IMR-90 (cell line): Measurements from ENCODE around the gene DNAAF3. TPM values are rescaled to one million over a fixed set of nuclear protein-coding genes. Genes with fewer than 3 reads are reported as not detected.

ENCODE experiments used
- ATAC-seq: fragments of 200-7000 bp; cut with Tn5 transposase; 2 replicates; pipeline ENCODE4 v1.9.1; 2020; ENCODE audit warnings: low read depth, mild to moderate bottlenecking, moderate library complexity
- BruUV-seq: library from RNA; stranded (reverse); fragments of 400-500 nt; replicated peaks from 2 replicates; lab custom pipeline; 2021; lab: Mats Ljungman, UMichigan
- CTCF ChIA-PET: fragments of 300-600 bp; formaldehyde crosslinking; extraction: SDS; loops from one replicate; lab custom pipeline; 2021; ENCODE audit warnings: antibody characterized with exemption; lab: Yijun Ruan, JAX
- POLR2A ChIA-PET: fragments of 300-600 bp; sonication (Branson Sonifier 250); formaldehyde crosslinking; loops from one replicate; lab custom pipeline; 2022; ENCODE audit warnings: antibody characterized with exemption; ENCODE audit not compliant: unreplicated experiment; lab: Charles Lee
- DNase-seq: peaks from one replicate; pipeline ENCODE4 v3.0.0; 2013
- H2AFZ ChIP-seq: replicated peaks from 2 replicates; pipeline ENCODE3; 2013; ENCODE audit warnings: low read length, mild to moderate bottlenecking; ENCODE audit not compliant: poor library complexity
- H2AK5ac ChIP-seq: 2 replicates; pipeline ENCODE4 v1.6.1; 2013; ENCODE audit warnings: low read depth, low read length, inconsistent platforms
- H2AK9ac ChIP-seq: replicated peaks from 2 replicates; pipeline ENCODE3; 2013; ENCODE audit warnings: mild to moderate bottlenecking, low read depth, low read length, moderate library complexity; ENCODE audit not compliant: poor library complexity
- H2BK120ac ChIP-seq: 2 replicates; pipeline ENCODE4 v1.6.1; 2013; ENCODE audit warnings: low read depth, low read length, inconsistent platforms
- H2BK15ac ChIP-seq: 3 replicates; pipeline ENCODE4 v1.6.1; 2013; ENCODE audit warnings: low read depth, low read length, inconsistent platforms
- H2BK20ac ChIP-seq: 2 replicates; pipeline ENCODE4 v1.6.1; 2013; ENCODE audit warnings: low read depth, mild to moderate bottlenecking, inconsistent platforms, low read length, moderate library complexity
- H2BK5ac ChIP-seq: 2 replicates; pipeline ENCODE4 v1.6.1; 2013; ENCODE audit warnings: mild to moderate bottlenecking, low read depth, low read length, inconsistent platforms; ENCODE audit not compliant: poor library complexity, severe bottlenecking
- H3K14ac ChIP-seq: replicated peaks from 2 replicates; pipeline ENCODE4 v1.6.1; 2013; ENCODE audit warnings: low read depth, low read length, inconsistent platforms
- H3K18ac ChIP-seq: 2 replicates; pipeline ENCODE4 v1.6.1; 2013; ENCODE audit warnings: low read depth, low read length, control low read depth
- H3K23ac ChIP-seq: 2 replicates; pipeline ENCODE4 v1.6.1; 2013; ENCODE audit warnings: low read depth, low read length, inconsistent platforms
- H3K27ac ChIP-seq: 2 replicates; pipeline ENCODE4 v1.5.1; 2013; ENCODE audit warnings: mild to moderate bottlenecking, control low read depth, low read length; ENCODE audit not compliant: insufficient read depth
- H3K27me3 ChIP-seq: 2 replicates; pipeline ENCODE4 v1.6.1; 2013; ENCODE audit warnings: low read length; ENCODE audit not compliant: control insufficient read depth, insufficient read depth
- H3K36me3 ChIP-seq: 2 replicates; pipeline ENCODE4 v1.6.1; 2013; ENCODE audit warnings: low read length, mixed read lengths; ENCODE audit not compliant: control insufficient read depth, insufficient read depth
- H3K4ac ChIP-seq: 2 replicates; pipeline ENCODE4 v1.6.1; 2013; ENCODE audit warnings: low read depth, low read length, inconsistent platforms
- H3K4me1 ChIP-seq: 2 replicates; pipeline ENCODE4 v1.6.1; 2013; ENCODE audit warnings: low read length, mixed read lengths; ENCODE audit not compliant: control insufficient read depth, insufficient read depth
- H3K4me2 ChIP-seq: 2 replicates; pipeline ENCODE4 v1.6.1; 2013; ENCODE audit warnings: low read depth, mild to moderate bottlenecking, control low read depth, low read length, moderate library complexity
- H3K4me3 ChIP-seq: 2 replicates; pipeline ENCODE4 v1.5.1; 2013; ENCODE audit warnings: low read depth, mild to moderate bottlenecking, control low read depth, low read length, moderate library complexity; ENCODE audit not compliant: insufficient read depth
- H3K56ac ChIP-seq: 2 replicates; pipeline ENCODE4 v1.6.1; 2013; ENCODE audit warnings: low read length, inconsistent platforms; ENCODE audit not compliant: insufficient read depth; ENCODE audit errors: extremely low read depth
- H3K79me1 ChIP-seq, 2 experiments: 2 replicates each; pipeline ENCODE4 v1.6.1; 2013; ENCODE audit warnings: low read length in 2 of 2, inconsistent platforms in 1 of 2, low read depth in 1 of 2
- H3K9ac ChIP-seq: 2 replicates; pipeline ENCODE4 v1.6.1; 2013; ENCODE audit warnings: low read depth, low read length, control low read depth
- H3K9me1 ChIP-seq: 2 replicates; pipeline ENCODE4 v1.6.1; 2013; ENCODE audit warnings: low read length, inconsistent platforms; ENCODE audit not compliant: insufficient read depth
- H3K9me3 ChIP-seq: 2 replicates; pipeline ENCODE4 v1.6.1; 2013; ENCODE audit warnings: low read length; ENCODE audit not compliant: control insufficient read depth, insufficient read depth
- H4K20me1 ChIP-seq: 2 replicates; pipeline ENCODE4 v1.6.1; 2013; ENCODE audit warnings: low read length, inconsistent platforms; ENCODE audit not compliant: insufficient read depth
- H4K5ac ChIP-seq: 2 replicates; pipeline ENCODE4 v1.6.1; 2013; ENCODE audit warnings: mild to moderate bottlenecking, low read depth, low read length, control low read depth
- H4K8ac ChIP-seq, 2 experiments: 2 replicates each; pipeline ENCODE4 v1.6.1; 2013; ENCODE audit warnings: low read depth in 2 of 2, low read length in 2 of 2, control low read depth in 1 of 2, inconsistent platforms in 1 of 2
- H4K91ac ChIP-seq: 2 replicates; pipeline ENCODE4 v1.6.1; 2013; ENCODE audit warnings: low read depth, low read length, inconsistent platforms; ENCODE audit not compliant: insufficient read depth
- CEBPB ChIP-seq: IDR thresholded peaks from 2 replicates; pipeline ENCODE4 v1.6.1; 2012; ENCODE audit warnings: low read depth, low read length, improper control_type of control experiment
- CHD1 ChIP-seq: IDR thresholded peaks from 2 replicates; pipeline ENCODE4 v1.6.1; 2012; ENCODE audit warnings: low read depth, low read length, improper control_type of control experiment
- FOS ChIP-seq: fragments of 150-350 bp; IDR thresholded peaks from 2 replicates; pipeline ENCODE4 v1.6.1; 2016; ENCODE audit warnings: low read depth, low read length
- MAFK ChIP-seq: IDR thresholded peaks from 2 replicates; pipeline ENCODE4 v1.6.1; 2012; ENCODE audit warnings: low read depth, low read length, improper control_type of control experiment
- MAZ ChIP-seq: IDR thresholded peaks from 2 replicates; pipeline ENCODE4 v1.6.1; 2012; ENCODE audit warnings: low read depth, mild to moderate bottlenecking, low read length, improper control_type of control experiment, moderate library complexity, borderline replicate concordance
- POLR2A ChIP-seq: IDR thresholded peaks from 2 replicates; pipeline ENCODE4 v1.6.1; 2012; ENCODE audit warnings: mild to moderate bottlenecking, low read depth, low read length
- RAD21 ChIP-seq: IDR thresholded peaks from 2 replicates; pipeline ENCODE4 v1.6.1; 2012; ENCODE audit warnings: low read length, improper control_type of control experiment
- RFX5 ChIP-seq: IDR thresholded peaks from 2 replicates; pipeline ENCODE4 v1.8.0; 2012; ENCODE audit warnings: low read depth, mild to moderate bottlenecking, low read length, moderate library complexity
- SMC3 ChIP-seq: fragments of 150-350 bp; IDR thresholded peaks from 2 replicates; pipeline ENCODE4 v1.6.1; 2016; ENCODE audit warnings: low read depth, mild to moderate bottlenecking, antibody characterized with exemption, low read length, moderate library complexity
- WGBS, 2 experiments: methylation state at CpG; one replicate each; pipeline versions ENCODE4 v1.1.5 to v1.1.7; 2013; ENCODE audit warnings: missing lambda C conversion rate in 2 of 2; ENCODE audit not compliant: insufficient read length in 1 of 2; ENCODE audit errors: extremely low coverage in 2 of 2; 5-methylcytosine and 5-hydroxymethylcytosine counted together
- dilution Hi-C: fragments of 300-500 bp; cut with HindIII; formaldehyde crosslinking; loops from one replicate; pipeline ENCODE4 v1.14.3; 2018; ENCODE audit warnings: low sequenced_read_pairs; ENCODE audit not compliant: unreplicated experiment
- in situ Hi-C: fragments of 300-500 bp; cut with MboI; formaldehyde crosslinking; loops from 3 replicates; pipeline ENCODE4 v1.14.3; 2019; ENCODE audit warnings: low sequenced_read_pairs, inconsistent platforms, mixed read lengths
- intact Hi-C: fragments of 100-400 bp; cut with micrococcal nuclease; formaldehyde crosslinking; loops from 2 replicates; pipeline ENCODE4 v1.10.0; 2022
- polyA plus RNA-seq, 3 experiments: library from polyadenylated mRNA; depleted of rRNA; stranded (reverse); fragments of >200 nt; gene quantifications; 2 replicates each; pipeline ENCODE4 v1.2.3, GENCODE V29; 2012; ENCODE audit warnings: low replicate concordance in 1 of 3
- total RNA-seq: library from RNA; depleted of rRNA; stranded (reverse); fragments of >200 nt; gene quantifications from 2 replicates; pipeline ENCODE4 v1.2.3, GENCODE V29; 2012
- TF ChIP-seq, protein P1 (sequence below): fragments of 150-350 bp; IDR thresholded peaks from 2 replicates; pipeline ENCODE4 v1.6.1; 2016; ENCODE audit warnings: low read depth, mild to moderate bottlenecking, low read length, moderate library complexity, borderline replicate concordance
- TF ChIP-seq, protein P2 (sequence below): conservative IDR thresholded peaks from 2 replicates; pipeline ENCODE4 v1.5.1; 2012; ENCODE audit warnings: mild to moderate bottlenecking, low read depth, low read length, improper control_type of control experiment
- TF ChIP-seq, protein P3 (sequence below): fragments of 150-350 bp; IDR thresholded peaks from 2 replicates; pipeline ENCODE4 v1.6.1; 2017; ENCODE audit warnings: mild to moderate bottlenecking, antibody characterized with exemption, low read length, low read depth

Gene DNAAF3
- total and polyA plus RNA-seq, 2 of the 4 experiments (the other 2 are of a cell fraction) = 0.34 TPM; not detected in 1

DNA sequence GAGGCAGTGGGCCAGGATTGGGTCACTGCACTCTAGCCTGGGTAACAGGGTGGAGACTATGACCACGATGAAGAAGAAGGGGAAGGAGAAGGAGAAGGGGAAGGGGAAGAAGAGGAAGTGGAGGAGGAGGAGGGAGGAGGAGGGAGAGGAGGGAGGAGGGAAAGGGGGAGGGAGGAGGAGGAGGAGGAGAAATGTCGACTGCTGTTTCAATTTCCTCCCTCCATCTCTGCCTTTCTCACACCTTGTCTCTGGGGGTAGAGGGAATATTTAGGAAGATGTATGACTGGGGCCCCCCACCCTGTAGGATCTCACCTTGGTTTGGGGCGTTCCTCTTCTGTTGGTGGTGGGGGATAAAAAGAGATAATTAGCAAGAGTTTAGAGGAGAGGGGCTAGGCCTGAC, 21.2 kb downstream of the DNAAF3 start (continued):
- TF ChIP-seq, protein P1, sequence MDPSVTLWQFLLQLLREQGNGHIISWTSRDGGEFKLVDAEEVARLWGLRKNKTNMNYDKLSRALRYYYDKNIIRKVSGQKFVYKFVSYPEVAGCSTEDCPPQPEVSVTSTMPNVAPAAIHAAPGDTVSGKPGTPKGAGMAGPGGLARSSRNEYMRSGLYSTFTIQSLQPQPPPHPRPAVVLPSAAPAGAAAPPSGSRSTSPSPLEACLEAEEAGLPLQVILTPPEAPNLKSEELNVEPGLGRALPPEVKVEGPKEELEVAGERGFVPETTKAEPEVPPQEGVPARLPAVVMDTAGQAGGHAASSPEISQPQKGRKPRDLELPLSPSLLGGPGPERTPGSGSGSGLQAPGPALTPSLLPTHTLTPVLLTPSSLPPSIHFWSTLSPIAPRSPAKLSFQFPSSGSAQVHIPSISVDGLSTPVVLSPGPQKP = no peak

DNA sequence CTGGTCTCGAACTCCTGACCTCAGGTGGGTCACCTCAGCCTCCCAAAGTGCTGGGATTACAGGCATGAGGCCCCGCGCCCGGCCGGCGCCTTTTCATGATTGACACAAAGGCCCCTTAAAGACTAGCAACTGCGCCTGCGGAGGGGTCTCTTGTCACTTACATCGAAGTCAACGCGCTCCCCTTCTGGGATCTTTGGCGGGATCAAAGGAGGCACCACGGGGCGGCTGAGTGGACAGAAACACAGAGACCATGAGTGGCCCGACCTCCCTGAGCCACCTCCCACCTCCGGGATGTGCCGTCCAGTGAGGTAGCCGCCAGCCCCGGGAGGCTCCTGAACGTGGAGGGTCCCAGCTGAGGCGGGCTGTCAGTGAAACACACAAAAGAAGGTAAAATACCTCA, 24.7 kb downstream of the DNAAF3 start:
- no peak overlapping the region for H3K9ac ChIP-seq
- DNase-seq = no peak
- in situ Hi-C loops = no loop called here
- no peak overlapping the region for H3K56ac ChIP-seq
- no peaks in the 10 kb centered on the region for H4K20me1 ChIP-seq
- POLR2A ChIA-PET = no interaction called here
- 13% methylated on average over 14 of the region's 21 CpGs; no CpG with 5 or more reads in 1 of the 2 experiments for WGBS, 2 experiments
- peak overlapping the region; percentile 13 for H2AFZ ChIP-seq
- no peak overlapping the region for H4K5ac ChIP-seq
- no peak overlapping the region for H2AK9ac ChIP-seq
- H3K4me2 ChIP-seq = no peak overlapping the region
- H2BK120ac ChIP-seq = no peak overlapping the region
- H3K4me1 ChIP-seq = no peaks in the 10 kb centered on the region; the same call in 1 of the 2 replicates
- no peak for ATAC-seq
- no peak overlapping the region for H3K18ac ChIP-seq
- no peak overlapping the region for H2AK5ac ChIP-seq
- no peak overlapping the region for H2BK5ac ChIP-seq
- H3K36me3 ChIP-seq = no peaks in the 10 kb centered on the region
- no peak overlapping the region for H2BK15ac ChIP-seq
- intact Hi-C loops = loop anchor here (1.0 to 10.0 kb wide), 4 partner anchors 153 to 363 kb away; no protein-coding TSS in a partner anchor
- no peak overlapping the region for H3K23ac ChIP-seq
- H2BK20ac ChIP-seq = no peak overlapping the region
- BruUV-seq = no TSS peak
- H3K9me3 ChIP-seq = no peaks in the 10 kb centered on the region
- H3K27me3 ChIP-seq = peaks cover 32% of the 10 kb centered on the region
- CTCF ChIA-PET = interaction anchor here (0.6 to 1.6 kb wide), 6 partner anchors 242 to 610 kb away, joined by 3 to 8 read pairs (median 4); no protein-coding TSS in a partner anchor
- no peak overlapping the region for H3K27ac ChIP-seq
- no peak overlapping the region for H4K8ac ChIP-seq
- dilution Hi-C loops = no loop called here
- no peak overlapping the region for H3K14ac ChIP-seq
- no peak overlapping the region for H3K4ac ChIP-seq
- H3K9me1 ChIP-seq = no peaks in the 10 kb centered on the region
- no peak overlapping the region for H4K91ac ChIP-seq
- H3K79me1 ChIP-seq = no peaks in the 10 kb centered on the region
- no peak overlapping the region for H3K4me3 ChIP-seq
- TF ChIP-seq SMC3 (no peak), MAFK (no peak), MAZ (no peak), RAD21 (no peak), POLR2A (no peak), CEBPB (no peak), FOS (no peak), CHD1 (no peak), RFX5 (no peak)
- TF ChIP-seq, protein P1 = no peak
- TF ChIP-seq, protein P2, sequence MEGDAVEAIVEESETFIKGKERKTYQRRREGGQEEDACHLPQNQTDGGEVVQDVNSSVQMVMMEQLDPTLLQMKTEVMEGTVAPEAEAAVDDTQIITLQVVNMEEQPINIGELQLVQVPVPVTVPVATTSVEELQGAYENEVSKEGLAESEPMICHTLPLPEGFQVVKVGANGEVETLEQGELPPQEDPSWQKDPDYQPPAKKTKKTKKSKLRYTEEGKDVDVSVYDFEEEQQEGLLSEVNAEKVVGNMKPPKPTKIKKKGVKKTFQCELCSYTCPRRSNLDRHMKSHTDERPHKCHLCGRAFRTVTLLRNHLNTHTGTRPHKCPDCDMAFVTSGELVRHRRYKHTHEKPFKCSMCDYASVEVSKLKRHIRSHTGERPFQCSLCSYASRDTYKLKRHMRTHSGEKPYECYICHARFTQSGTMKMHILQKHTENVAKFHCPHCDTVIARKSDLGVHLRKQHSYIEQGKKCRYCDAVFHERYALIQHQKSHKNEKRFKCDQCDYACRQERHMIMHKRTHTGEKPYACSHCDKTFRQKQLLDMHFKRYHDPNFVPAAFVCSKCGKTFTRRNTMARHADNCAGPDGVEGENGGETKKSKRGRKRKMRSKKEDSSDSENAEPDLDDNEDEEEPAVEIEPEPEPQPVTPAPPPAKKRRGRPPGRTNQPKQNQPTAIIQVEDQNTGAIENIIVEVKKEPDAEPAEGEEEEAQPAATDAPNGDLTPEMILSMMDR = no peak
- TF ChIP-seq, protein P3, sequence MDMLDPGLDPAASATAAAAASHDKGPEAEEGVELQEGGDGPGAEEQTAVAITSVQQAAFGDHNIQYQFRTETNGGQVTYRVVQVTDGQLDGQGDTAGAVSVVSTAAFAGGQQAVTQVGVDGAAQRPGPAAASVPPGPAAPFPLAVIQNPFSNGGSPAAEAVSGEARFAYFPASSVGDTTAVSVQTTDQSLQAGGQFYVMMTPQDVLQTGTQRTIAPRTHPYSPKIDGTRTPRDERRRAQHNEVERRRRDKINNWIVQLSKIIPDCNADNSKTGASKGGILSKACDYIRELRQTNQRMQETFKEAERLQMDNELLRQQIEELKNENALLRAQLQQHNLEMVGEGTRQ = no peak
